Endothelial cell of umbilical vein (primary cell): ENCODE data around the gene PPM1F. TPM values are rescaled to one million over a fixed set of nuclear protein-coding genes. Genes with fewer than 3 reads are reported as not detected.

Experiments used
- BruUV-seq: library from RNA; stranded (reverse); fragments of 400-500 nt; replicated peaks from 2 replicates; lab custom pipeline; 2021; lab: Mats Ljungman, UMichigan
- CTCF ChIA-PET: fragments of 300-600, 350-600 bp; sonication (Branson Sonifier 250); formaldehyde crosslinking; loops from one replicate; lab custom pipeline; 2021; ENCODE audit warnings: antibody characterized with exemption, inconsistent platforms; lab: Charles Lee
- POLR2A ChIA-PET: fragments of 300-600, 350-600 bp; sonication (Branson Sonifier 250); formaldehyde crosslinking; loops from one replicate; lab custom pipeline; 2021; ENCODE audit warnings: antibody characterized with exemption, inconsistent platforms; lab: Charles Lee
- DNase-seq: peaks from one replicate; pipeline ENCODE4 v3.0.0-alpha.2; 2011; ENCODE audit warnings: low read depth, low spot score
- FAIRE-seq: peaks from 2 replicates; lab custom pipeline; 2011; peaks lifted over from hg19 to GRCh38; lab: Jason Lieb, UNC
- H2AFZ ChIP-seq: 2 replicates; pipeline ENCODE4 v1.6.0; 2012; ENCODE audit warnings: low read depth, low read length, control low read depth, inconsistent platforms
- H3K27ac ChIP-seq: 2 replicates; pipeline ENCODE4 v1.5.1; 2011; ENCODE audit warnings: low read depth, mild to moderate bottlenecking, control low read depth, low read length, moderate library complexity; ENCODE audit not compliant: insufficient read depth
- H3K27me3 ChIP-seq, 2 experiments: 2 replicates each; pipeline versions ENCODE4 v1.6.0 to v1.6.1; 2011; ENCODE audit warnings: low read length in 2 of 2, mixed read lengths in 1 of 2; ENCODE audit not compliant: control insufficient read depth in 2 of 2, insufficient read depth in 2 of 2
- H3K36me3 ChIP-seq, 2 experiments: 2 replicates in 1 of 2; 3 replicates in 1 of 2; pipeline ENCODE4 v1.5.1; 2011; ENCODE audit warnings: low read length in 2 of 2, mild to moderate bottlenecking in 1 of 2, moderate library complexity in 1 of 2; ENCODE audit not compliant: control insufficient read depth in 2 of 2, insufficient read depth in 2 of 2; ENCODE audit errors: extremely low read depth in 1 of 2
- H3K4me1 ChIP-seq: 3 replicates; pipeline ENCODE4 v1.5.1; 2011; ENCODE audit warnings: mild to moderate bottlenecking, low read length; ENCODE audit not compliant: control insufficient read depth, insufficient read depth; ENCODE audit errors: extremely low read depth
- H3K4me2 ChIP-seq: 2 replicates; pipeline ENCODE4 v1.6.1; 2011; ENCODE audit warnings: low read length, control low read depth, mixed read lengths; ENCODE audit not compliant: insufficient read depth
- H3K4me3 ChIP-seq, 3 experiments: fragments of 200-600 bp in 1 of 3; sonication (generic), shearing (Covaris generic) in 1 of 3; replicated peaks in 1 of 3; 2 replicates each; pipeline ENCODE4 v1.5.1; 2011 to 2016; ENCODE audit warnings: control low read depth in 3 of 3, low read length in 3 of 3, mild to moderate bottlenecking in 2 of 3, inconsistent platforms in 1 of 3, low read depth in 1 of 3, moderate library complexity in 1 of 3; ENCODE audit not compliant: insufficient read depth in 1 of 3
- H3K79me2 ChIP-seq: 2 replicates; pipeline ENCODE4 v1.6.0; 2012; ENCODE audit warnings: low read length, inconsistent platforms; ENCODE audit not compliant: control insufficient read depth, insufficient read depth
- H3K9ac ChIP-seq: replicated peaks from 2 replicates; pipeline ENCODE3; 2011; ENCODE audit warnings: low read length, control low read depth; ENCODE audit not compliant: insufficient read depth; ENCODE audit errors: extremely low read depth
- H3K9me1 ChIP-seq: replicated peaks from 3 replicates; pipeline ENCODE4 v1.6.0; 2011; ENCODE audit warnings: mild to moderate bottlenecking, low read length; ENCODE audit not compliant: control insufficient read depth, insufficient read depth; ENCODE audit errors: extremely low read depth
- H3K9me3 ChIP-seq: replicated peaks from 2 replicates; pipeline ENCODE4 v1.5.1; 2012; ENCODE audit warnings: low read length, inconsistent platforms; ENCODE audit not compliant: control insufficient read depth, insufficient read depth
- H4K20me1 ChIP-seq: replicated peaks from 2 replicates; pipeline ENCODE3; 2011; ENCODE audit warnings: mild to moderate bottlenecking, low read length; ENCODE audit not compliant: control insufficient read depth, insufficient read depth; ENCODE audit errors: extremely low read depth
- CTCF ChIP-seq, 2 donors: IDR thresholded peaks; 1 replicate in 1 of 2; 2 replicates in 1 of 2; pipeline ENCODE4 v1.5.1; 2011; ENCODE audit warnings: low read length in 2 of 2, mild to moderate bottlenecking in 2 of 2, moderate library complexity in 2 of 2, control low read depth in 1 of 2, inconsistent platforms in 1 of 2, low read depth in 1 of 2; ENCODE audit not compliant: insufficient read depth in 1 of 2; ENCODE audit errors: extremely low read depth in 1 of 2
- EZH2 ChIP-seq: IDR thresholded peaks from 2 replicates; pipeline ENCODE4 v1.6.1; 2012; ENCODE audit warnings: borderline replicate concordance, low read depth, mild to moderate bottlenecking, moderate library complexity, low read length, inconsistent platforms; ENCODE audit not compliant: severe bottlenecking
- FOS ChIP-seq: IDR thresholded peaks from 2 replicates; pipeline ENCODE4 v1.6.1; 2011; ENCODE audit warnings: mild to moderate bottlenecking, low read length, moderate library complexity, borderline replicate concordance; ENCODE audit not compliant: insufficient read depth
- GATA2 ChIP-seq: IDR thresholded peaks from 2 replicates; pipeline ENCODE4 v1.7.0; 2011; ENCODE audit warnings: low read depth, mild to moderate bottlenecking, moderate library complexity, mixed read lengths, low read length; ENCODE audit not compliant: insufficient read length, insufficient read depth
- JUN ChIP-seq: IDR thresholded peaks from 2 replicates; pipeline ENCODE4 v1.6.1; 2011; ENCODE audit warnings: borderline replicate concordance, low read depth; ENCODE audit not compliant: insufficient read length, insufficient read depth
- MAX ChIP-seq: IDR thresholded peaks from 2 replicates; pipeline ENCODE4 v1.6.1; 2011; ENCODE audit not compliant: insufficient read depth, insufficient read length
- MYC ChIP-seq: IDR thresholded peaks from one replicate; pipeline ENCODE4 v1.6.1; 2011; ENCODE audit warnings: mild to moderate bottlenecking, low read depth, low read length
- POLR2A ChIP-seq: IDR thresholded peaks from 2 replicates; pipeline ENCODE4 v1.6.1; 2012; ENCODE audit warnings: low read depth, mild to moderate bottlenecking, control low read depth, low read length
- POLR2AphosphoS5 ChIP-seq: IDR thresholded peaks from 2 replicates; pipeline ENCODE4 v1.6.1; 2012; ENCODE audit warnings: low read depth, mild to moderate bottlenecking, control low read depth, low read length, moderate library complexity; ENCODE audit not compliant: insufficient read depth
- dilution Hi-C: fragments of 300-500 bp; cut with MboI; formaldehyde crosslinking; loops from one replicate; pipeline ENCODE4 v1.15.0; 2019; ENCODE audit warnings: low sequenced_read_pairs; ENCODE audit not compliant: extremely low pct_ligation_motif_present
- intact Hi-C: fragments of 100-400 bp; cut with micrococcal nuclease; formaldehyde crosslinking; loops from one replicate; pipeline ENCODE4 v1.10.0; 2022
- polyA plus RNA-seq, 4 experiments: library from polyadenylated mRNA; depleted of rRNA in 3 of 4; stranded (reverse) in 3 of 4; unstranded in 1 of 4; fragments of >200 nt; gene quantifications; 2 replicates each; pipeline versions ENCODE4 v1.2.1 to v1.2.3, GENCODE V29; 2011 to 2012; ENCODE audit warnings: missing spikeins in 1 of 4
- total RNA-seq: library from RNA; stranded (reverse); gene quantifications from 2 replicates; pipeline ENCODE4 v1.2.3, GENCODE V29; 2021

PPM1F gene
- total and polyA plus RNA-seq, 2 donors (not counting 3 experiments of a cell fraction or from before 2014, with no cell fraction given), result 107 to 178 TPM

- ChIA-PET CTCF (interaction anchor here (1.5 to 2.4 kb wide), 2 partner anchors 10 to 66 kb away, joined by 4 to 8 read pairs; no protein-coding TSS in a partner anchor), POLR2A (no interaction called here)
- DNase-seq (no peak), FAIRE-seq (no peak)
- Histone ChIP-seq H3K36me3 (no peaks in the 10 kb centered on the region), H3K4me3 (no peak overlapping the region), H3K27me3 (peaks cover 0 to 10% of the 10 kb centered on the region in 2 experiments), H3K9me3 (no peaks in the 10 kb centered on the region), H3K9ac (no peak overlapping the region), H4K20me1 (no peaks in the 10 kb centered on the region), H2AFZ (no peak overlapping the region), H3K4me2 (no peak overlapping the region), H3K79me2 (no peaks in the 10 kb centered on the region), H3K9me1 (no peaks in the 10 kb centered on the region), H3K27ac (no peak overlapping the region), H3K4me1 (no peaks in the 10 kb centered on the region)
- TF ChIP-seq FOS, result no peak
- no peak for TF ChIP-seq MYC
- TF ChIP-seq POLR2AphosphoS5, result no peak
- intact Hi-C loops (no loop called here), dilution Hi-C loops (no loop called here)
- BruUV-seq, result no TSS peak
Observed at GRCh38 chr22:21994881-21995444, 42.3 kb upstream of the PPM1F start.

- dilution Hi-C loops (no loop called here), intact Hi-C loops (no loop called here)
- Histone ChIP-seq H3K9me3 (no peaks in the 10 kb centered on the region), H3K4me1 (no peaks in the 10 kb centered on the region), H3K36me3 (no peaks in the 10 kb centered on the region), H3K9ac (no peak overlapping the region), H3K4me2 (no peak overlapping the region), H3K27me3 (peaks cover 5 to 7% of the 10 kb centered on the region in 2 experiments), H3K79me2 (no peaks in the 10 kb centered on the region), H3K27ac (no peak overlapping the region), H4K20me1 (no peaks in the 10 kb centered on the region), H2AFZ (no peak overlapping the region), H3K4me3 (no peak overlapping the region), H3K9me1 (no peaks in the 10 kb centered on the region)
- no peak for FAIRE-seq
- TF ChIP-seq JUN, result no peak
- no peak for TF ChIP-seq MAX
- no peak for TF ChIP-seq FOS
- no peak for TF ChIP-seq CTCF (IDR thresholded peaks at IDR 0.05; ENCODE audit: extremely low read depth in 1 of 2, insufficient read depth in 1 of 2, low read depth in 1 of 2, low read length in 2 of 2)
- TF ChIP-seq POLR2A, result no peak
- no peak for TF ChIP-seq EZH2
- no peak for TF ChIP-seq POLR2AphosphoS5
- TF ChIP-seq MYC, result no peak
- no peak for TF ChIP-seq GATA2
- no peak for DNase-seq
- BruUV-seq, result no TSS peak
- ChIA-PET POLR2A (interaction anchor here (0.6 kb wide), 1 partner anchor 50 kb away, joined by 5 read pairs; no protein-coding TSS in a partner anchor), CTCF (interaction anchor here (2.1 kb wide), 1 partner anchor 8 kb away, joined by 8 read pairs; no protein-coding TSS in a partner anchor)
Observed at GRCh38 chr22:21992593-21993237, 40.1 kb upstream of the PPM1F start.
